G401 (cell line): Measurements from ENCODE around the gene RPS15. TPM values are rescaled to one million over a fixed set of nuclear protein-coding genes. Genes with fewer than 3 reads are reported as not detected.

Experiments used
- DNase-seq: peaks from one replicate; pipeline ENCODE4 v3.0.0-alpha.2; 2015; ENCODE audit warnings: low spot score
- in situ Hi-C: cut with HindIII; loops from 2 replicates; pipeline ENCODE4 v1.10.0; 2016; ENCODE audit warnings: low sequenced_read_pairs, mixed read lengths
- total RNA-seq: library from RNA; depleted of rRNA; stranded (reverse); fragments of >200 nt; shearing (Covaris generic); gene quantifications from 2 replicates; pipeline ENCODE4 v1.2.3, GENCODE V29; 2014

Gene RPS15
- total RNA-seq, 1 experiment from 2014 or later = 1,164 TPM

GRCh38 chr19:1401138-1401888, 36.9 kb upstream of the RPS15 start, which contains the start of gene GAMT:
GAMT (minus strand) TSS chr19:1401542; CDS start chr19:1401476, 66 bp downstream.
- in situ Hi-C loops = no loop called here
- DNase-seq = no peak

- in situ Hi-C loops = no loop called here
- DNase-seq = no peak
Measured at GRCh38 chr19:1401889-1402217, 36.3 kb upstream of the RPS15 start.

GRCh38 chr19:1402411-1403070, 35.7 kb upstream of the RPS15 start:
- in situ Hi-C loops = no loop called here
- peak; percentile 52 for DNase-seq

- in situ Hi-C loops = no loop called here
- DNase-seq = peak; percentile 96
Measured at GRCh38 chr19:1406774-1407527, 31.2 kb upstream of the RPS15 start.

- in situ Hi-C loops = no loop called here
- DNase-seq = no peak
Measured at GRCh38 chr19:1407528-1408299, 30.5 kb upstream of the RPS15 start, which contains the start of gene DAZAP1. DAZAP1 (plus strand) TSS chr19:1407586; CDS start chr19:1407774, 188 bp downstream.

- peak; percentile 57 for DNase-seq
- in situ Hi-C loops = no loop called here
Measured at GRCh38 chr19:1408300-1409203, 29.6 kb upstream of the RPS15 start.

GRCh38 chr19:1409204-1410005, 28.8 kb upstream of the RPS15 start:
- no peak for DNase-seq
- in situ Hi-C loops = no loop called here

- DNase-seq = no peak
- in situ Hi-C loops = no loop called here
Measured at GRCh38 chr19:1410136-1410786, 27.9 kb upstream of the RPS15 start.

GRCh38 chr19:1410789-1411188, 27.4 kb upstream of the RPS15 start:
- no peak for DNase-seq
- in situ Hi-C loops = no loop called here

- DNase-seq = peak; percentile 87
- in situ Hi-C loops = no loop called here
Measured at GRCh38 chr19:1411255-1412191, 26.7 kb upstream of the RPS15 start.

GRCh38 chr19:1412323-1412923, 25.8 kb upstream of the RPS15 start:
- peak; percentile 53 for DNase-seq
- in situ Hi-C loops = no loop called here

- in situ Hi-C loops = no loop called here
- peak; percentile 55 for DNase-seq
Measured at GRCh38 chr19:1412995-1413800, 25.0 kb upstream of the RPS15 start.

- no peak for DNase-seq
- in situ Hi-C loops = no loop called here
Measured at GRCh38 chr19:1416014-1416841, 22.0 kb upstream of the RPS15 start.

GRCh38 chr19:1417145-1417544, 21.1 kb upstream of the RPS15 start:
- in situ Hi-C loops = no loop called here
- peak; percentile 60 for DNase-seq
